ENCODE measurements around the gene PXDN. TPM values are rescaled to one million over a fixed set of nuclear protein-coding genes. Genes with fewer than 3 reads are reported as not detected.

Gene PXDN
- total and polyA plus RNA-seq, 2 donors (not counting 3 experiments of a cell fraction or from before 2014, with no cell fraction given), result 231 to 308 TPM

DNA sequence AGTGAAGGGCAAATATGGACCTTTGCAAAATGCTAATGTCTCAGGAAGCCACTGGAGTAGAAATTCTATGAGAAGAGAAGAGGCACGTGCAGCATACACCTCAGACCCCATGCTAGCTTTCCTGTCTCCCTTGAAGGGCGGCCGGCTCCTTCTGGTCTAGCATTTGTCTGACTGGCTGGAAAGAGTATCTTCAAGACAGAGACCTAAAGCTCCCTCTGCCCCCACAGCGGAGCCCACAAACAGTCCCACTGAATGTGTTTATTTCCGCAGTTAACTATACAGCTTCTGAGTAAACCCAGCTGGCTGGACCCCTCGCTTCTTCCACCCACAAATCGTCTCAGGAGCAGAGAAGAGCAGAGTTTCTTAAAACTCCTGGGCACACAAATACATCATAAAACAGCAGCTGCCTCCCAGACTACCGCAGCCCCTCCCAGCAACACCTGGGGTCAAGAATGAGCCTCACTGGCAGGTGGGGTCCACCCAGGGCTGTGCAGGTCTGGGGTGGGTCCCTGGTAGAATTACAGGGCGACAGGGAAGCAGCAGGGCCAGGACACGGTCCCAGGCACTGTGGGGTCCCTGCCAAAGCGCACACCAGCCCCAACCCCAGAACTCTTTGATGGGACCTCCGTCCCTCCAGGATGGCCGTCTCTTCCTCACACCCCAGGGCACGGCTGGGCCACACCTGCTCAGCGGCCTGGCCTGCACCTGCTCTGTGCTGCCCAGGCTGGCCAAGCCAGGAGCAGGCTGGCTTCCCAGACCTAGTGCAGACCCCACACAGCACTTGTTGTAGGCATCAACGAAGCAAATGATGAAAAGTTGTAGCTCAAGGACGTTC, 103.8 kb downstream of the PXDN start:
- no peak for FAIRE-seq

More for the DNA sequence above, 103.8 kb downstream of the PXDN start:
- POLR2A ChIA-PET, result no interaction called here
- Histone ChIP-seq H3K27me3 (ENCODE audit: control insufficient read depth in 2 of 2, insufficient read depth in 2 of 2, low read length in 2 of 2) (no peaks in the 10 kb centered on the region), H3K79me2 (ENCODE audit: control insufficient read depth, insufficient read depth, low read length) (no peaks in the 10 kb centered on the region), H3K4me3 (replicated peaks in 1 of 3; ENCODE audit: insufficient read depth in 1 of 3, low read depth in 1 of 3, low read length in 3 of 3) (no peak overlapping the region), H3K9me3 (replicated peaks; ENCODE audit: control insufficient read depth, insufficient read depth, low read length) (no peaks in the 10 kb centered on the region), H3K4me2 (ENCODE audit: insufficient read depth, low read length) (no peak overlapping the region), H3K9me1 (replicated peaks; ENCODE audit: control insufficient read depth, extremely low read depth, insufficient read depth, low read length) (no peaks in the 10 kb centered on the region), H3K27ac (ENCODE audit: insufficient read depth, low read depth, low read length) (no peak overlapping the region), H3K9ac (replicated peaks; ENCODE audit: extremely low read depth, insufficient read depth, low read length) (no peak overlapping the region), H4K20me1 (replicated peaks; ENCODE audit: control insufficient read depth, extremely low read depth, insufficient read depth, low read length) (no peaks in the 10 kb centered on the region), H3K4me1 (ENCODE audit: control insufficient read depth, extremely low read depth, insufficient read depth, low read length) (no peaks in the 10 kb centered on the region), H3K36me3 (ENCODE audit: control insufficient read depth in 2 of 2, extremely low read depth in 1 of 2, insufficient read depth in 2 of 2, low read length in 2 of 2) (peaks cover 7 to 24% of the 10 kb centered on the region in 2 experiments), H2AFZ (ENCODE audit: low read depth, low read length) (no peak overlapping the region)
- no TSS peak for BruUV-seq (replicated peaks)
- intact Hi-C loops (cut with micrococcal nuclease), result loop anchor here (5.0 kb wide), 1 partner anchor 48 kb away; no protein-coding TSS in a partner anchor
- CTCF ChIA-PET, result interaction anchor here (1.6 to 3.1 kb wide), 2 partner anchors 49 to 110 kb away, joined by 4 to 14 read pairs; no protein-coding TSS in a partner anchor
- DNase-seq (ENCODE audit: low read depth, low spot score), result no peak
- dilution Hi-C loops (cut with MboI; ENCODE audit: extremely low pct_ligation_motif_present, low sequenced_read_pairs), result no loop called here
- TF ChIP-seq EZH2 (IDR thresholded peaks at IDR 0.05; ENCODE audit: borderline replicate concordance, low read depth, low read length, severe bottlenecking) (no peak), POLR2AphosphoS5 (IDR thresholded peaks at IDR 0.05; ENCODE audit: insufficient read depth, low read depth, low read length) (no peak), POLR2A (IDR thresholded peaks at IDR 0.05; ENCODE audit: low read depth, low read length) (no peak), JUN (IDR thresholded peaks at IDR 0.05; ENCODE audit: borderline replicate concordance, insufficient read depth, insufficient read length, low read depth) (no peak), MYC (IDR thresholded peaks at IDR 0.05; ENCODE audit: low read depth, low read length) (no peak), FOS (IDR thresholded peaks at IDR 0.05; ENCODE audit: borderline replicate concordance, insufficient read depth, low read length) (no peak)
- TF ChIP-seq, protein P1, sequence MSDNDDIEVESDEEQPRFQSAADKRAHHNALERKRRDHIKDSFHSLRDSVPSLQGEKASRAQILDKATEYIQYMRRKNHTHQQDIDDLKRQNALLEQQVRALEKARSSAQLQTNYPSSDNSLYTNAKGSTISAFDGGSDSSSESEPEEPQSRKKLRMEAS (IDR thresholded peaks at IDR 0.05; ENCODE audit: insufficient read depth, insufficient read length), result no peak
- TF ChIP-seq, protein P2, sequence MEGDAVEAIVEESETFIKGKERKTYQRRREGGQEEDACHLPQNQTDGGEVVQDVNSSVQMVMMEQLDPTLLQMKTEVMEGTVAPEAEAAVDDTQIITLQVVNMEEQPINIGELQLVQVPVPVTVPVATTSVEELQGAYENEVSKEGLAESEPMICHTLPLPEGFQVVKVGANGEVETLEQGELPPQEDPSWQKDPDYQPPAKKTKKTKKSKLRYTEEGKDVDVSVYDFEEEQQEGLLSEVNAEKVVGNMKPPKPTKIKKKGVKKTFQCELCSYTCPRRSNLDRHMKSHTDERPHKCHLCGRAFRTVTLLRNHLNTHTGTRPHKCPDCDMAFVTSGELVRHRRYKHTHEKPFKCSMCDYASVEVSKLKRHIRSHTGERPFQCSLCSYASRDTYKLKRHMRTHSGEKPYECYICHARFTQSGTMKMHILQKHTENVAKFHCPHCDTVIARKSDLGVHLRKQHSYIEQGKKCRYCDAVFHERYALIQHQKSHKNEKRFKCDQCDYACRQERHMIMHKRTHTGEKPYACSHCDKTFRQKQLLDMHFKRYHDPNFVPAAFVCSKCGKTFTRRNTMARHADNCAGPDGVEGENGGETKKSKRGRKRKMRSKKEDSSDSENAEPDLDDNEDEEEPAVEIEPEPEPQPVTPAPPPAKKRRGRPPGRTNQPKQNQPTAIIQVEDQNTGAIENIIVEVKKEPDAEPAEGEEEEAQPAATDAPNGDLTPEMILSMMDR (IDR thresholded peaks at IDR 0.05; ENCODE audit: extremely low read depth in 1 of 2, insufficient read depth in 1 of 2, low read depth in 1 of 2, low read length in 2 of 2), result no peak
